ENCODE measurements around the gene CDC23.

The CDC23 gene

DNA sequence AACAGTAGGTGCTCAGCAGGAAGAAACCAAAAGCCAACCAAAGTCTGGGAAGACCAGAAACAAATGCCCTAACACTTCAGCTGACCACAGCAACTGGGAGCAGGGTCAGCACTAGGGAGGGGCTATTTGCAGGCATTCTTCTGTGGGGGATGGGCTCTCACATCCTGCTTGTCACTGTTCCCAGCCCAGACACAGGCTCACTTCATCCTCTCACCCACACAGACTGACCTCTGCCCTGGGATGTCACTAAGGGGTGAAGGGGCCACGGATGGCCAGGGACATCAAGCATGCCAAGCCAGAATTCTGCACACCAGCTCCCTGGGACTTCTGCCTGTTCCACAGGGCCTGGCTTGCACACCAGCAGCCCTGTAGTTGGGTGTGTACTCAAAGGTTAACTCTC is 32.6 kb upstream of the CDC23 start:
- Histone ChIP-seq H3K27me3 (ENCODE audit: control insufficient read depth in 3 of 3, insufficient read depth in 3 of 3, low read depth in 1 of 3, low read length in 3 of 3) (peaks cover 0 to 19% (median 14%) of the 10 kb centered on the region in 3 experiments), H3K36me3 (replicated peaks in 1 of 2; ENCODE audit: control insufficient read depth in 2 of 2, insufficient read depth in 2 of 2, low read length in 2 of 2) (no peaks in the 10 kb centered on the region)

GRCh38 chr5:138243794-138244193 is 30.7 kb upstream of the CDC23 start:
- Histone ChIP-seq H3K9me3 (replicated peaks in 1 of 2; ENCODE audit: control insufficient read depth in 2 of 2, insufficient read depth in 1 of 2, low read depth in 1 of 2, low read length in 2 of 2) (no peaks in the 10 kb centered on the region), H4K8ac (ENCODE audit: low read depth, low read length) (no peak overlapping the region), H3K9ac (ENCODE audit: low read depth, low read length, poor library complexity) (no peak overlapping the region), H2BK120ac (ENCODE audit: low read depth, low read length) (no peak overlapping the region), H3K4me3 (ENCODE audit: low read length in 2 of 2) (no peak overlapping the region), H3K23ac (ENCODE audit: low read depth, low read length, poor library complexity) (no peak overlapping the region), H3K79me1 (ENCODE audit: low read depth, low read length) (no peaks in the 10 kb centered on the region), H3K36me3 (replicated peaks in 1 of 2; ENCODE audit: control insufficient read depth in 2 of 2, insufficient read depth in 2 of 2, low read length in 2 of 2) (no peaks in the 10 kb centered on the region), H3K4ac (ENCODE audit: low read length) (no peak overlapping the region), H4K91ac (ENCODE audit: low read depth, low read length, poor library complexity) (no peak overlapping the region), H2BK12ac (ENCODE audit: low read length) (no peak overlapping the region), H3K18ac (ENCODE audit: low read length) (no peak overlapping the region), H3K4me1 (ENCODE audit: control insufficient read depth in 2 of 2, insufficient read depth in 1 of 2, low read depth in 1 of 2, low read length in 2 of 2) (peaks cover 20 to 22% of the 10 kb centered on the region in 2 donors), H2AK5ac (ENCODE audit: low read depth, low read length) (no peak overlapping the region), H2BK5ac (ENCODE audit: low read length) (no peak overlapping the region), H2BK15ac (ENCODE audit: low read length) (no peak overlapping the region), H3K27ac (replicated peaks; ENCODE audit: low read length) (no peak overlapping the region), H3K14ac (ENCODE audit: low read length) (no peak overlapping the region), H3K27me3 (ENCODE audit: control insufficient read depth in 3 of 3, insufficient read depth in 3 of 3, low read depth in 1 of 3, low read length in 3 of 3) (peaks cover 0 to 26% (median 15%) of the 10 kb centered on the region in 3 experiments), H2AFZ (ENCODE audit: low read length) (peak overlapping the region; percentile 72), H3K4me2 (ENCODE audit: insufficient read depth, low read length, poor library complexity, severe bottlenecking) (no peak overlapping the region)
- peak; percentile 11 for DNase-seq (ENCODE audit: low spot score)
- WGBS, 2 donors (ENCODE audit: extremely low coverage in 2 of 2, insufficient read length in 2 of 2, insufficient replicate concordance in 1 of 2), result no CpG with 5 or more reads among the region's 2 CpGs

More for the DNA sequence above, 32.6 kb upstream of the CDC23 start:
- H2BK15ac ChIP-seq (ENCODE audit: low read length), result no peak overlapping the region
- no peak overlapping the region for H3K9ac ChIP-seq (ENCODE audit: low read depth, low read length, poor library complexity)
- H3K4ac ChIP-seq (ENCODE audit: low read length), result no peak overlapping the region
- no peaks in the 10 kb centered on the region for H3K9me3 ChIP-seq (replicated peaks in 1 of 2; ENCODE audit: control insufficient read depth in 2 of 2, insufficient read depth in 1 of 2, low read depth in 1 of 2, low read length in 2 of 2)
- H2AFZ ChIP-seq (ENCODE audit: low read length), result no peak overlapping the region
- no peak overlapping the region for H4K8ac ChIP-seq (ENCODE audit: low read depth, low read length)
- H3K4me1 ChIP-seq (ENCODE audit: control insufficient read depth in 2 of 2, insufficient read depth in 1 of 2, low read depth in 1 of 2, low read length in 2 of 2), result peaks cover 20 to 22% of the 10 kb centered on the region in 2 donors
- no peaks in the 10 kb centered on the region for H3K79me1 ChIP-seq (ENCODE audit: low read depth, low read length)
- no peak overlapping the region for H3K14ac ChIP-seq (ENCODE audit: low read length)
- no peak overlapping the region for H3K4me2 ChIP-seq (ENCODE audit: insufficient read depth, low read length, poor library complexity, severe bottlenecking)
- peak overlapping the region; percentile 17 for H3K27ac ChIP-seq (replicated peaks; ENCODE audit: low read length)
- no peak overlapping the region for H3K18ac ChIP-seq (ENCODE audit: low read length)
- no peak overlapping the region for H2BK120ac ChIP-seq (ENCODE audit: low read depth, low read length)
- H2BK12ac ChIP-seq (ENCODE audit: low read length), result peak overlapping the region; percentile 51
- DNase-seq (ENCODE audit: low spot score), result peak; percentile 54
- no peak overlapping the region for H4K91ac ChIP-seq (ENCODE audit: low read depth, low read length, poor library complexity)
- no CpG with 5 or more reads among the region's 1 CpG for WGBS, 2 donors (ENCODE audit: extremely low coverage in 2 of 2, insufficient read length in 2 of 2, insufficient replicate concordance in 1 of 2)
- H3K23ac ChIP-seq (ENCODE audit: low read depth, low read length, poor library complexity), result no peak overlapping the region
- H2BK5ac ChIP-seq (ENCODE audit: low read length), result no peak overlapping the region
- H3K4me3 ChIP-seq (ENCODE audit: low read length in 2 of 2), result no peak overlapping the region
- H2AK5ac ChIP-seq (ENCODE audit: low read depth, low read length), result no peak overlapping the region

DNA sequence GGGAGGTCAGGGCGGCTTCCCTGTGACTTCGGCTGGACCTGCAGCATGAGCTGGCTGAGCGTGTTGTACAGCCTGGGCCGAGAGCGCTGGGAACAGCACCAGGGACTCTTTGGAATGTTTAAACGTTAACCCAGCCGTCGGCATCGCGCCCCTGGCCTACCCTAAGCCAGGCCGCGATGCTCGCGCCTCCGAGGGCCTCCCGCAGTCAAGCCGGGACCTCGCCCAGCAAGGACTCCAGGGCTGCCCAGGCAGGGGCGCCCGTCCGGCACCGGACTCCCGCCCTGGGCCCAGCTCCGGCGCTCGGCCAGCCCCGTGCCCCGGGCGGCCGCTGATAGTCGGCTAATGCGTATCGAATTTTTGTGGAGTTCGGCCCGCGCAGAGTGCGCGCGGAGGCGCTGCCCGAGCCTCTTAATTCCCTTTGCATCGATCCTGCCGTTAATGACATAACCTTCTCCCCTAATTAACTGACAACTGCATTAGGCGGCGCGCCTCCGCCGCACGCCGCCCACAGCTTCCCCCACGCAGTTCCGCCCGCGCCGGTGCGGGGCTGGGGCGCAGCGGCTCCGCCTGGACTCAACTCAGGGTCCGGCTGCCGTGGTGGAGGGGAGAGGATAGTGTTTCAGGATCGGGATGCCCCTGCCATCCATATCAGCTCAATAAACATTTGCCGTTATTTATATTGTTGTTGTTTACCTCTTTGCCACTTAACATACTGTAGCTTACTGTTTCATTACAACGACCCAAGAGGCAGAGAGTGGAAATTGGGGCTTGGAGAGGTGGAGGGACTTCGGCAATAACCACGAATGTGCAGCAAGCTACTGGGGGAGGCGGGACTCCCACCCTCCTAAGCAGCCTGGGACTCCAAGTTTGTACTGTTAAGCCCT is 28.8 kb upstream of the CDC23 start:
- Histone ChIP-seq H4K91ac (ENCODE audit: low read depth, low read length, poor library complexity) (no peak overlapping the region), H2BK12ac (ENCODE audit: low read length) (no peak overlapping the region), H3K9ac (ENCODE audit: low read depth, low read length, poor library complexity) (peak overlapping the region; percentile 87), H3K4ac (ENCODE audit: low read length) (no peak overlapping the region), H3K23ac (ENCODE audit: low read depth, low read length, poor library complexity) (peak overlapping the region; percentile 83), H2AFZ (ENCODE audit: low read length) (peak overlapping the region; percentile 64), H3K27ac (replicated peaks; ENCODE audit: low read length) (no peak overlapping the region), H3K79me1 (ENCODE audit: low read depth, low read length) (no peaks in the 10 kb centered on the region), H2BK120ac (ENCODE audit: low read depth, low read length) (peak overlapping the region; percentile 37), H4K8ac (ENCODE audit: low read depth, low read length) (peak overlapping the region; percentile 70), H3K4me3 (ENCODE audit: low read length in 2 of 2) (peak overlapping the region; percentile 25 to 70), H2BK15ac (ENCODE audit: low read length) (peak overlapping the region; percentile 89), H3K4me1 (ENCODE audit: control insufficient read depth in 2 of 2, insufficient read depth in 1 of 2, low read depth in 1 of 2, low read length in 2 of 2) (peaks cover 20 to 22% of the 10 kb centered on the region in 2 donors), H3K36me3 (replicated peaks in 1 of 2; ENCODE audit: control insufficient read depth in 2 of 2, insufficient read depth in 2 of 2, low read length in 2 of 2) (no peaks in the 10 kb centered on the region), H3K18ac (ENCODE audit: low read length) (peak overlapping the region; percentile 95), H3K4me2 (ENCODE audit: insufficient read depth, low read length, poor library complexity, severe bottlenecking) (peak overlapping the region; percentile 72), H3K27me3 (ENCODE audit: control insufficient read depth in 3 of 3, insufficient read depth in 3 of 3, low read depth in 1 of 3, low read length in 3 of 3) (peaks cover 0 to 26% (median 15%) of the 10 kb centered on the region in 3 experiments), H2BK5ac (ENCODE audit: low read length) (no peak overlapping the region), H3K9me3 (replicated peaks in 1 of 2; ENCODE audit: control insufficient read depth in 2 of 2, insufficient read depth in 1 of 2, low read depth in 1 of 2, low read length in 2 of 2) (no peaks in the 10 kb centered on the region), H3K14ac (ENCODE audit: low read length) (peak overlapping the region; percentile 65), H2AK5ac (ENCODE audit: low read depth, low read length) (no peak overlapping the region)
- WGBS, 2 donors (ENCODE audit: extremely low coverage in 2 of 2, insufficient read length in 2 of 2, insufficient replicate concordance in 1 of 2), result no CpG with 5 or more reads among the region's 67 CpGs
- DNase-seq (ENCODE audit: low spot score), result peak; percentile 39

- DNase-seq (ENCODE audit: low spot score), result no peak
- peaks cover 0 to 26% (median 15%) of the 10 kb centered on the region in 3 experiments for H3K27me3 ChIP-seq (ENCODE audit: control insufficient read depth in 3 of 3, insufficient read depth in 3 of 3, low read depth in 1 of 3, low read length in 3 of 3)
These were observed 27.7 kb upstream of the CDC23 start for GRCh38 chr5:138240650-138241385.

More at GRCh38 chr5:138240650-138241385, 27.7 kb upstream of the CDC23 start:
- no peak overlapping the region for H2BK120ac ChIP-seq (ENCODE audit: low read depth, low read length)
- H3K18ac ChIP-seq (ENCODE audit: low read length), result peak overlapping the region; percentile 74
- H3K9me3 ChIP-seq (replicated peaks in 1 of 2; ENCODE audit: control insufficient read depth in 2 of 2, insufficient read depth in 1 of 2, low read depth in 1 of 2, low read length in 2 of 2), result no peaks in the 10 kb centered on the region
- no peak overlapping the region for H3K23ac ChIP-seq (ENCODE audit: low read depth, low read length, poor library complexity)
- peaks cover 13 to 19% of the 10 kb centered on the region in 2 donors for H3K4me1 ChIP-seq (ENCODE audit: control insufficient read depth in 2 of 2, insufficient read depth in 1 of 2, low read depth in 1 of 2, low read length in 2 of 2)
- H4K8ac ChIP-seq (ENCODE audit: low read depth, low read length), result no peak overlapping the region
- no peak overlapping the region for H2BK15ac ChIP-seq (ENCODE audit: low read length)
- H3K27ac ChIP-seq (replicated peaks; ENCODE audit: low read length), result no peak overlapping the region
- H3K9ac ChIP-seq (ENCODE audit: low read depth, low read length, poor library complexity), result no peak overlapping the region
- H2BK12ac ChIP-seq (ENCODE audit: low read length), result no peak overlapping the region
- H3K14ac ChIP-seq (ENCODE audit: low read length), result no peak overlapping the region
- no peak overlapping the region for H3K4me2 ChIP-seq (ENCODE audit: insufficient read depth, low read length, poor library complexity, severe bottlenecking)
- H4K91ac ChIP-seq (ENCODE audit: low read depth, low read length, poor library complexity), result no peak overlapping the region
- no peak overlapping the region for H2BK5ac ChIP-seq (ENCODE audit: low read length)
- peak overlapping the region in 1 of 2 donors; percentile 27 for H3K4me3 ChIP-seq (ENCODE audit: low read length in 2 of 2)
- H3K4ac ChIP-seq (ENCODE audit: low read length), result no peak overlapping the region
- no peaks in the 10 kb centered on the region for H3K36me3 ChIP-seq (replicated peaks in 1 of 2; ENCODE audit: control insufficient read depth in 2 of 2, insufficient read depth in 2 of 2, low read length in 2 of 2)
- H2AK5ac ChIP-seq (ENCODE audit: low read depth, low read length), result no peak overlapping the region
- no peak overlapping the region for H2AFZ ChIP-seq (ENCODE audit: low read length)
- no CpG with 5 or more reads among the region's 3 CpGs for WGBS, 2 donors (ENCODE audit: extremely low coverage in 2 of 2, insufficient read length in 2 of 2, insufficient replicate concordance in 1 of 2)
- no peaks in the 10 kb centered on the region for H3K79me1 ChIP-seq (ENCODE audit: low read depth, low read length)
